ENCODE data around the gene LIM2.

LIM2 gene

DNA sequence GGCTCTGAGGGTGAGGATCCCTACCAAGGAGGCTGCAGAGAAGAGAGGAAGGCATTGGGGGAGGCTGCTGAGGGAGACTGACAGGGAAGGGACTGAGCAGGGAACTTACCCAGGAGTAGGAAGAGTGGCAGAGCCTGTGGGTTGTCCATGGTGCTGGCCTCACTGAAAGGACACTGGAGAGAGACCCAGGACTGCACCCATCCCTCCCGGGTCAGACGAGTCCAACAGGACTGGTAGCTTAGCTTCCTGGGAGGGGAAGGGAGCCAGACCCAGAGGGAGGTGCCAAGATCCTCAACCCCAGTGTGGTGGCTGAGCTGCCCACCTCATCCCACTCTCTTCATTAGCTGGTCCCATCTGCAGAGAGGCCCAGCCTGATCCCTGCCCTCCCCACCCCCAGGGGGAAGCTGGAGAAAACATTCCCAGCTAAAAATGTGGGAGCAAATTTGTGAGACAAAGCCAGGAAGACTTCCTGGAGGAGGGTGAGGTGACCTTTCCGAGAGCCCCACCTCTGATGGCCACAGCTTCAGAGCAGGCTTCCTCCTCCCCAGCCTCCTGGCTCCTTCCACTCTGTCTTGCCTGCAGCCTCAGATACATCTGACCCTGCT, 45.7 kb downstream of the LIM2 start, which contains the start of gene VSIG10L:
Gene VSIG10L, minus strand, starts transcription at position 164 of the 605 bp plus-strand sequence. Its CDS starts 15 bp downstream, at position 149.
- Mint-ChIP-seq H3K4me3 (peak within 1 kb of the TSS; percentile 74 to 87), H3K27ac (peak within 1 kb of the TSS in 1 of 2 donors; percentile 65), H3K9me3 (no peaks in the 10 kb centered on the region), H3K27me3 (peaks cover 18% of the 10 kb centered on the region), H3K4me1 (peaks cover 23% of the 10 kb centered on the region)
- ATAC-seq, result no peak
- no peak for DNase-seq

DNA sequence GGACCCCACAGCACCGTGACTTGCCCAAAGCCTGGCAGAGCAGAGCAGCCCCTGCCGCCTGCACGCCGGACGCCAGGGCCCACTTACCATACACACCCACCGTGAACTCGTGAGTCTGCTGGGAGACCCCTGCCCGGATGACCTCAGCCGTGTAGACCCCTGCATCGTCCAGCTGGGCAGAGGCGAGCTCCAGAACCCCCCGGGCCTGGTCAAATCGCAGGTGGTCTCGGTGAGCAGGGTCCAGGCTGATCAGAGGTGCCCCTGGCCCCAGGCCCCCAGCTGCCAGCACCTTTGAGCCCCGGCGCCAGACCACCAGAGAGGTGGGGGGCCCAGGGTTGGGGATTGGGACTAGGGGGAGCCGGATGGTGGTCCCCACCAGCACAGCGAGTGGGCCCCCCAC, 46.7 kb downstream of the LIM2 start:
- Mint-ChIP-seq H3K9me3 (no peaks in the 10 kb centered on the region), H3K27ac (no peak overlapping the region), H3K27me3 (peaks cover 18% of the 10 kb centered on the region), H3K4me1 (peaks cover 23% of the 10 kb centered on the region), H3K4me3 (peak overlapping the region; percentile 74 to 87)
- DNase-seq (no peak), ATAC-seq (no peak)

DNA sequence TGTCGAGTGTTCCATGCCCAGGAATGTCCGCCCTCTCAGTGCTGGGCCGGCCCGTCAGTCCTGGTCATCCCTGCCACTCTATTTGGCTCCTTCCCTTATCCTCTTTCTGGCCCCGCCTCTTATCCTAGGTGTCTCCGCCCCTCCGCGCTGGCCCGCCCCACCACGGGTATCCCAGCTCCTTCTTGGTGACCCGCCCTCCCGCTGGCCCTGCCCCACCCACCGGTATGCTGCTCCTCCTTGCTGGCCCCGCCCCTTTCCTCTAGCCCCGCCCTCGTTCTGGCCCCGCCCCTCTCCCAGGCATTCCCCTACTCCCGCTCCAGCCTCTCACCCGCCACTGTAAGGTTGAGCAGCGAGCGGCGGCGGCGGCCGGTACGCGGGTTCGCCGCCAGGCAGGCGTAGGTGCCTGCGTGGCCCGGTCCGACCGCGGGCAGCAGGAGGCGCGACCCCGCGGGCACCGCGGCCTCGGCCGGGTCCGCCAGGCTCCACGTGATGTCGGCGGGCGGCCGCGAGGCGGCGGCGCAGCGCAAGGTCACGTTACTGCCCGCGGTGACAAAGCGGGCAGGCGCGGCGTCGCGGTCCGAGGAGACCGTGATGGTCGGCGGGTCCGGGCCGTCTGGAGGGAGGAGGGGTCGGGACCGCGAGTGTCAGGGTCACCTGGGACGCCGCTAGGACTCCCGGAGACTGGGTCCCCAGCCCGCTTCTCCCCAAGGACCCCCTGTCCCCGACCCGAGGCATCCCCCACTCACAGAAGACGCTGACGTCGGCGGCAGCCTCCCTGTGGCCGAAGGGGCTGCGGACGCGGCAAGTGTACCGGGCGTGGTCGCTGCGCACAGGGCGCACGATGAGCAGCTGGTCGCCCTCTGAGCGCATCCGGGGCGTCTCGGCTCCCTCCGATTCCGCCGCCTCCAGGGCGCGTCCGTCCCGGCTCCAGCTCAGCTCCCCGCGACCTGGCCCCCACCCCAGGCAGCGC, 47.8 kb downstream of the LIM2 start:
- no peaks in the 10 kb centered on the region for H3K9me3 Mint-ChIP-seq
- H3K27ac Mint-ChIP-seq, result no peak overlapping the region
- DNase-seq (peak; percentile 93 to 94), ATAC-seq (peak; percentile 85)
- peaks cover 23% of the 10 kb centered on the region for H3K4me1 Mint-ChIP-seq
- peaks cover 24% of the 10 kb centered on the region for H3K27me3 Mint-ChIP-seq
- peak overlapping the region; percentile 87 to 91 for H3K4me3 Mint-ChIP-seq

GRCh38 chr19:51339313-51339686, 48.5 kb downstream of the LIM2 start:
- peaks cover 23% of the 10 kb centered on the region for H3K4me1 Mint-ChIP-seq
- DNase-seq, result no peak
- peak; percentile 4 for ATAC-seq
- no peaks in the 10 kb centered on the region for H3K9me3 Mint-ChIP-seq
- peak overlapping the region; percentile 87 to 91 for H3K4me3 Mint-ChIP-seq
- peak overlapping the region in 1 of 2 donors; percentile 15 for H3K27ac Mint-ChIP-seq
- peaks cover 29% of the 10 kb centered on the region for H3K27me3 Mint-ChIP-seq

DNA sequence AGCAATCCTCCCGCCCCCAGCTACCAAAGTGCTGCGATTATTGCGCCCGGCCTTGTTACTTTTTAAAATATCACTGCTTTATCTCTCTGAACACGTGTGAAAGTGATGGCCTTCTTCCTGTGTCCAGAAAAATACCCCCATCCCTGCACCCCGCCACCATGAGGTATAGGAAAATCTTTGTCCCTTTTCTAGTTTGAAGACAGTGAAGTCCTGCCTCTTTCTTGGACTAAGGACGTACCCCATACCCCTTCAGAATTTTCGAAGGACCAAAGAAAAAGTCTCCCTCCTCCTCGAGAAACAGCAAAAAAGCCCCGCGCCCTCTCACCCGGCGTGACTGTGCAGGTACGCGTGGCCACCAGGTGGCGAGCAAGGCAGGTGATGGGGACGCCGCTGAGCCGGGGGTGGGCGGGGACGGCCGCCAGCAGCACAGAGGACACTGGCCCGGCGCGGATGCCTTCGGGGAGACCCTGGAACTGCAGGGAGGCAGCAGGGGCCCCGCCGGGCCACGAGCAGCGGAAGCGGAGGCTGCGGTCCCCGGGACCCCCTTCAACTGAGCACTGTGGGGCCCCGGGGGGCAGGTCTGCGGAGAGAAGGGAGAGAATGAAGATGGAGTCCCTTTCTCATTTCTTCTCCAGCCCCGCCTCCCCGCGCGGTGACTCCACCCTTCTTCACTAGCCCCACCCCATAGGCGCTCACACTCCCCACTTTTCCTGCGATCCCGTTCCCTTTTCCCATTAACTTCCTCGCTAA, 49.0 kb downstream of the LIM2 start:
- Mint-ChIP-seq H3K27me3 (peaks cover 29% of the 10 kb centered on the region), H3K9me3 (no peaks in the 10 kb centered on the region), H3K4me3 (peak overlapping the region; percentile 87 to 91), H3K4me1 (peaks cover 23% of the 10 kb centered on the region), H3K27ac (peak overlapping the region; percentile 37 to 78)
- ATAC-seq, result peak; percentile 82
- peak; percentile 88 to 89 for DNase-seq

DNA sequence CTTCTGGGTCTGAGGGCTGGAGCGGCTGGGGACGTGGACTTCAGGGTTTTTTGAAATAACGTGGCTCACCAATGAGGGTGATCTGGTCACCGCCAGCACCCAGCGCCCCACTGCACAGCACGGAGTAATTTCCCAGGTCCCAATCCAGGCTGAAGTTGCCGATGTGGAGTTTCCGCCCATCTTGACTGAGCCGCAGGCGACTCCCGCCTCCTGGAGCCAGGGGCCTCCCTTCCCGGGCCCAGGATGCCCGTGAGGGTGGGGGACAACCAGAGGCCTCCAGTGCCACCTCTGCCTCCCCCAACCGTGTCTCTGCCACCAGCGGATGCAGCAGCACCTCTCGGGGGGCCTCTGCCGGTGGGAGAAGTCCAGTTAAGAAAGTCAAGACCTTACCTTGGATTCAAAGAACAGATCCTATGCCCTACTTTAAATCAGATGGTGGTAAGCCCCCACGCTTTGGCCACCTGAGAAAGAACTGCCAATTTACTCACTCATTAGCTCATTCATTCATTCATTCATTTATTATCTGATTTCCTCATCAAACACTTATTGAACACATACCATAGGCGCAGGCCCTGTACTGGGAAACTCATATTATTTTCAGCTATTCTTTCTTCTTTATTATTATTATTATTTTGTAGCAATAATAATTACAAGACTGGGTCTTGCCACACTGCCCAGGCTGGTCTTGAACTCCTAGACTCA, 49.8 kb downstream of the LIM2 start:
- peak overlapping the region; percentile 87 to 91 for H3K4me3 Mint-ChIP-seq
- no peaks in the 10 kb centered on the region for H3K9me3 Mint-ChIP-seq
- H3K4me1 Mint-ChIP-seq, result peaks cover 22% of the 10 kb centered on the region
- H3K27ac Mint-ChIP-seq, result no peak overlapping the region
- ATAC-seq (no peak), DNase-seq (no peak)
- H3K27me3 Mint-ChIP-seq, result peaks cover 29% of the 10 kb centered on the region

- DNase-seq (no peak), ATAC-seq (no peak)
- Mint-ChIP-seq H3K27me3 (peaks cover 29% of the 10 kb centered on the region), H3K9me3 (no peaks in the 10 kb centered on the region), H3K4me1 (peaks cover 15% of the 10 kb centered on the region), H3K27ac (no peak overlapping the region), H3K4me3 (no peak overlapping the region)
These were observed 50.5 kb downstream of the LIM2 start for GRCh38 chr19:51337141-51337860.

GRCh38 chr19:51333836-51334460, 53.8 kb downstream of the LIM2 start:
- Mint-ChIP-seq H3K4me3 (no peak overlapping the region), H3K27me3 (peaks cover 41% of the 10 kb centered on the region), H3K9me3 (no peaks in the 10 kb centered on the region), H3K4me1 (peaks cover 14% of the 10 kb centered on the region), H3K27ac (no peak overlapping the region)
- DNase-seq (no peak), ATAC-seq (no peak)

- peaks cover 64% of the 10 kb centered on the region for H3K27me3 Mint-ChIP-seq
- ATAC-seq, result no peak
These were observed 56.1 kb downstream of the LIM2 start for GRCh38 chr19:51331716-51332115.

DNA sequence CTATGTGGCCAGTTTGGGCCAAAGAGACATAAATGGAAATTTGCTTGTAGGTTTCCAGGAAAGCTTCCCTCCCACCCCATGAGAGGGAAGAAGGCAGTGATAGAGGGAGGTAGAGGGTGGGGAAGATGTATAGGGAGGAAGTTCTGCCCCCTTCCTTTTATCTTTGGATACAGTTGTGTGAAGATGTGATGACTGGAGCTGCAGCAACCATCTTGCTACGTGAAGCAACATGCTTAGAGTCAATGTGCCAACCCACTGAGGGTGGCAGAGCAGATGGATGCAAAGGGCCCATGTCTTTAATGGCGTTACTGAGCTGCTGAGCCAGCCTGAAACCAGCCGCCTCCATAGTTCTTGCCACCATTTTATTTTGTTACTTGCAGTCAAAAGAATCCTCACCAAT, 56.6 kb downstream of the LIM2 start:
- peaks cover 69% of the 10 kb centered on the region for H3K27me3 Mint-ChIP-seq
- no peaks in the 10 kb centered on the region for H3K9me3 Mint-ChIP-seq
- no peak for ATAC-seq
- no peak overlapping the region for H3K27ac Mint-ChIP-seq
- no peak for DNase-seq
- no peak overlapping the region for H3K4me3 Mint-ChIP-seq
- H3K4me1 Mint-ChIP-seq, result peaks cover 21% of the 10 kb centered on the region

More at GRCh38 chr19:51331716-51332115, 56.1 kb downstream of the LIM2 start:
- H3K9me3 Mint-ChIP-seq, result no peaks in the 10 kb centered on the region
- DNase-seq, result no peak
- H3K4me1 Mint-ChIP-seq, result peaks cover 20% of the 10 kb centered on the region
- H3K27ac Mint-ChIP-seq, result no peak overlapping the region
- H3K4me3 Mint-ChIP-seq, result no peak overlapping the region

DNA sequence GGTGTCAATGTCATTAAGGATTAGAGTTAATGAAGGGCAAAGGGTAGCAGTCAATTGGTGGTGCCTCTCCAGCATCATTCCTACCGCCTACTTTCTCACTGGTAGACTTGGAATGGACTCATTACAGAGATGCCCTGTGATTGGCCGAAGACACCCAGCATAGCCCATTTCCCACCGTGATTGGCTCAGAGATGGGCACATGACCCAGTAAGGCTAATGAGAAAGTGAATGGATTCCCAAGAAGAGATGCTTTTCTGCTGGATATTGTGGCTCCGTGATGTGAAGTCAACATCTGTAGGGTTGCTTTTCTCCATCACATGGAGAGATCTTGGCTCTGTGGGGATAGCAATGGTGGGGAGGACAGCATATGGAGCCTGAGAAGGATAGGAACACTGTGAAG, 57.4 kb downstream of the LIM2 start:
- Mint-ChIP-seq H3K27me3 (peaks cover 74% of the 10 kb centered on the region), H3K9me3 (no peaks in the 10 kb centered on the region), H3K4me3 (no peak overlapping the region), H3K27ac (no peak overlapping the region), H3K4me1 (peaks cover 28% of the 10 kb centered on the region)
- DNase-seq, result no peak
- ATAC-seq, result no peak

Data from stimulated activated naive CD8-positive, alpha-beta T cell treated with anti-CD3 and anti-CD28 coated beads, Interleukin-15, amount 100 ng/mL, for 72 hours (primary cell).